ENCODE measurements around the gene ZNF175.

ZNF175 gene

DNA sequence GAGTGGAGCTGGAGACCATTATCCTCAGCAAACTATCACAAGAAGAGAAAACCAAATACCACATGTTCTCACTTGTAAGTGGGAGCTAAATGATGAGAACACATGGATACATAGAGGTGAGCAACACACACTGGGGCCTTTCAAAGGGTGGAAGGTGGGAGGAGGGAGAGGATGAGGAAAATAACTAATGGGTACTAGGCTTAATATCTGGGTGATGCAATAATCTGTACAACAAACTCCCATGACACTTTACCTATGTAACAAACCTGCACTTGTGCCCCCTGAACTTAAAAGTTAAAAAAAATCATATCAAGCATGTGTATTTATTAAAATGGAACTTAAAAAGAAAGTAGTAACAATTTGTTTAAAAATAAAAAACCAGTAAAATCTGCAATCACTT is 70.6 kb downstream of the ZNF175 start:
- no peak overlapping the region for H3K4me3 ChIP-seq (ENCODE audit: low read depth in 1 of 5, low read length in 5 of 5)
- no peak overlapping the region for H3K9ac ChIP-seq (ENCODE audit: low read length in 5 of 5)
- no peak overlapping the region for H3K27ac ChIP-seq (ENCODE audit: low read depth, low read length)
- no peaks in the 10 kb centered on the region for H3K36me3 ChIP-seq (ENCODE audit: control insufficient read depth in 5 of 5, insufficient read depth in 5 of 5, low read length in 5 of 5)
- H3K27me3 ChIP-seq (ENCODE audit: control insufficient read depth in 5 of 5, insufficient read depth in 4 of 5, low read length in 5 of 5), result peaks cover 0 to 12% (median 9%) of the 10 kb centered on the region in 5 donors
- H3K9me3 ChIP-seq (ENCODE audit: control insufficient read depth in 5 of 5, low read length in 5 of 5), result peaks cover 0 to 11% (median 5%) of the 10 kb centered on the region in 5 donors
- H3K4me1 ChIP-seq (ENCODE audit: control insufficient read depth in 5 of 5, insufficient read depth in 5 of 5, low read length in 5 of 5), result peaks cover 0 to 13% (median 3%) of the 10 kb centered on the region in 5 donors

Data from subcutaneous abdominal adipose tissue (tissue), 5 donors.